Liver (tissue), 9 donors: ENCODE measurements around the gene RSKR. TPM values are rescaled to one million over a fixed set of nuclear protein-coding genes. Genes with fewer than 3 reads are reported as not detected.
A peak's percentile ranks its signal among the peaks of the same experiment; 100 is the strongest.

ENCODE experiments used
- DNase-seq: peaks from one replicate; pipeline ENCODE4 v3.0.0-alpha.2; 2017; ENCODE audit warnings: low spot score
- H3K27ac ChIP-seq, 2 donors: one replicate each; pipeline ENCODE4 v1.7.0; 2013; ENCODE audit warnings: inconsistent platforms in 2 of 2, low read length in 2 of 2, control low read depth in 1 of 2, low read depth in 1 of 2, mild to moderate bottlenecking in 1 of 2
- H3K27me3 ChIP-seq, 4 donors: one replicate each; pipeline versions ENCODE4 v1.6.1 to v1.7.0; 2013; ENCODE audit warnings: low read length in 3 of 4, inconsistent platforms in 1 of 4, mild to moderate bottlenecking in 1 of 4, moderate library complexity in 1 of 4; ENCODE audit not compliant: control insufficient read depth in 4 of 4, insufficient read depth in 4 of 4
- H3K36me3 ChIP-seq, 4 donors: one replicate each; pipeline versions ENCODE4 v1.6.1 to v1.7.0; 2013; ENCODE audit warnings: low read length in 3 of 4, mild to moderate bottlenecking in 3 of 4, low read depth in 1 of 4, moderate library complexity in 1 of 4; ENCODE audit not compliant: control insufficient read depth in 4 of 4, insufficient read depth in 3 of 4
- H3K4me1 ChIP-seq, 4 donors: one replicate each; pipeline versions ENCODE4 v1.6.1 to v1.7.0; 2013; ENCODE audit warnings: low read length in 3 of 4, mild to moderate bottlenecking in 3 of 4, moderate library complexity in 1 of 4; ENCODE audit not compliant: control insufficient read depth in 4 of 4, insufficient read depth in 4 of 4
- H3K4me3 ChIP-seq, 3 donors: one replicate each; pipeline versions ENCODE4 v1.6.1 to v1.7.0; 2013; ENCODE audit warnings: low read length in 3 of 3, control low read depth in 1 of 3, low read depth in 1 of 3, mild to moderate bottlenecking in 1 of 3
- H3K9ac ChIP-seq, 2 donors: one replicate each; pipeline ENCODE4 v1.7.0; 2013; ENCODE audit warnings: low read length in 2 of 2, mild to moderate bottlenecking in 2 of 2, moderate library complexity in 2 of 2, control low read depth in 1 of 2, low read depth in 1 of 2
- H3K9me3 ChIP-seq, 4 donors: one replicate each; pipeline versions ENCODE4 v1.6.1 to v1.7.0; 2013; ENCODE audit warnings: low read length in 3 of 4; ENCODE audit not compliant: control insufficient read depth in 4 of 4
- ATF3 ChIP-seq: IDR thresholded peaks from 2 replicates; pipeline ENCODE4 v1.6.1; 2016; ENCODE audit warnings: antibody characterized with exemption
- CTCF ChIP-seq: fragments of 150-350 bp; IDR thresholded peaks from 2 replicates; pipeline ENCODE4 v1.5.1; 2017; ENCODE audit warnings: improper control_type of control experiment, low read depth, low read length; ENCODE audit not compliant: missing input control
- EGR1 ChIP-seq, 2 donors: IDR thresholded peaks; 2 replicates each; pipeline ENCODE4 v1.6.1; 2016 to 2018; ENCODE audit warnings: antibody characterized with exemption in 2 of 2, low read depth in 2 of 2
- FOXA1 ChIP-seq: IDR thresholded peaks from 2 replicates; pipeline ENCODE4 v1.6.1; 2016; ENCODE audit warnings: antibody characterized with exemption
- FOXA2 ChIP-seq: IDR thresholded peaks from 2 replicates; pipeline ENCODE4 v1.6.1; 2016; ENCODE audit warnings: antibody characterized with exemption
- GABPA ChIP-seq, 2 donors: IDR thresholded peaks in 1 of 2; conservative IDR thresholded peaks in 1 of 2; 2 replicates each; pipeline ENCODE4 v1.6.1; 2016; ENCODE audit warnings: antibody characterized with exemption in 2 of 2, mild to moderate bottlenecking in 1 of 2, moderate library complexity in 1 of 2
- HNF4A ChIP-seq, 2 donors: conservative IDR thresholded peaks; 2 replicates each; pipeline ENCODE4 v1.6.1; 2016; ENCODE audit warnings: antibody characterized with exemption in 2 of 2, mild to moderate bottlenecking in 2 of 2
- HNF4G ChIP-seq: IDR thresholded peaks from 2 replicates; pipeline ENCODE4 v1.6.1; 2016; ENCODE audit warnings: antibody characterized with exemption
- JUND ChIP-seq, 2 donors: IDR thresholded peaks; 2 replicates each; pipeline ENCODE4 v1.6.1; 2016; ENCODE audit warnings: antibody characterized with exemption in 2 of 2
- MAX ChIP-seq: IDR thresholded peaks from 2 replicates; pipeline ENCODE4 v1.6.1; 2016; ENCODE audit warnings: antibody characterized with exemption
- NR2F2 ChIP-seq: IDR thresholded peaks from 2 replicates; pipeline ENCODE4 v1.6.1; 2016; ENCODE audit warnings: antibody characterized with exemption
- RAD21 ChIP-seq, 2 donors: IDR thresholded peaks; 2 replicates each; pipeline ENCODE4 v1.6.1; 2016; ENCODE audit warnings: antibody characterized with exemption in 2 of 2, mild to moderate bottlenecking in 2 of 2
- REST ChIP-seq: IDR thresholded peaks from 2 replicates; pipeline ENCODE4 v1.6.1; 2016; ENCODE audit warnings: antibody characterized with exemption, mild to moderate bottlenecking
- RXRA ChIP-seq, 2 donors: IDR thresholded peaks; 2 replicates each; pipeline ENCODE4 v1.6.1; 2017 to 2018; ENCODE audit warnings: antibody characterized with exemption in 2 of 2, mild to moderate bottlenecking in 1 of 2
- SP1 ChIP-seq: IDR thresholded peaks from 2 replicates; pipeline ENCODE4 v1.6.1; 2018; ENCODE audit warnings: antibody characterized with exemption, mild to moderate bottlenecking
- TAF1 ChIP-seq: conservative IDR thresholded peaks from 2 replicates; pipeline ENCODE4 v1.6.1; 2016; ENCODE audit warnings: antibody characterized with exemption, mild to moderate bottlenecking
- YY1 ChIP-seq: IDR thresholded peaks from 2 replicates; pipeline ENCODE4 v1.6.1; 2016; ENCODE audit warnings: antibody characterized with exemption, mild to moderate bottlenecking
- ZBTB33 ChIP-seq: IDR thresholded peaks from 2 replicates; pipeline ENCODE4 v1.6.1; 2016; ENCODE audit warnings: antibody characterized with exemption
- WGBS: extraction: QIAGEN DNeasy Blood & Tissue Kit; methylation state at CpG from one replicate; pipeline ENCODE4 v1.1.7; 2013; 5-methylcytosine and 5-hydroxymethylcytosine counted together
- polyA plus RNA-seq, 2 donors: library from polyadenylated mRNA; stranded (reverse) in 1 of 2; unstranded in 1 of 2; fragments of 200-250 nt in 1 of 2; fragments of >200 nt in 1 of 2; fragmentation: Nextera tagmentation in 1 of 2; extraction: Ambion mirVana in 1 of 2; gene quantifications; one replicate each; pipeline versions ENCODE4 v1.2.1 to v1.2.3, GENCODE V29; 2013 to 2015
- total RNA-seq, 2 donors: library from RNA; depleted of rRNA; stranded (reverse); fragments of >200 nt; gene quantifications; one replicate each; pipeline ENCODE4 v1.2.3, GENCODE V29; 2014
- donor health status: healthy.
- donor health status: healthy.
- donor health status: healthy.
- donor health status: healthy.
- donor health status: healthy.

RSKR gene
- total and polyA plus RNA-seq, 4 donors, result 0.63 to 14.5 (median 1.2) TPM

GRCh38 chr17:28597606-28598383 is 16.2 kb downstream of the RSKR start (continued):
- TF ChIP-seq HNF4G, result peak; percentile 42
- peak; percentile 41 to 79 for TF ChIP-seq JUND (IDR thresholded peaks at IDR 0.05)
- no peak for TF ChIP-seq FOXA2

GRCh38 chr17:28592260-28592659 is 21.7 kb downstream of the RSKR start:
- Histone ChIP-seq H3K27me3 (no peaks in the 10 kb centered on the region), H3K9me3 (no peaks in the 10 kb centered on the region), H3K9ac (no peak overlapping the region), H3K27ac (no peak overlapping the region), H3K4me3 (no peak overlapping the region), H3K4me1 (peaks cover under 1 to 2% (median 1%) of the 10 kb centered on the region in 4 donors), H3K36me3 (peaks cover 0 to 20% (median 10%) of the 10 kb centered on the region in 4 donors)
- no peak for TF ChIP-seq CTCF
- no peak for TF ChIP-seq JUND (IDR thresholded peaks at IDR 0.05)
- TF ChIP-seq HNF4G, result no peak
- no peak for TF ChIP-seq HNF4A (conservative IDR thresholded peaks at IDR 0.05)
- TF ChIP-seq FOXA2, result no peak
- no peak for TF ChIP-seq EGR1 (IDR thresholded peaks at IDR 0.05; ENCODE audit: low read depth in 2 of 2)
- WGBS, result 94% methylated on average over 4 of the region's 4 CpGs
- DNase-seq, result no peak

GRCh38 chr17:28585851-28586250 is 28.1 kb downstream of the RSKR start:
- Histone ChIP-seq H3K4me1 (no peaks in the 10 kb centered on the region), H3K36me3 (peaks cover 8 to 38% (median 30%) of the 10 kb centered on the region in 4 donors), H3K27me3 (no peaks in the 10 kb centered on the region), H3K27ac (no peak overlapping the region), H3K9ac (no peak overlapping the region), H3K4me3 (no peak overlapping the region), H3K9me3 (no peaks in the 10 kb centered on the region)
- TF ChIP-seq NR2F2 (no peak), CTCF (no peak), RXRA (IDR thresholded peaks at IDR 0.05) (no peak), REST (no peak), YY1 (no peak), RAD21 (IDR thresholded peaks at IDR 0.05) (no peak), EGR1 (IDR thresholded peaks at IDR 0.05; ENCODE audit: low read depth in 2 of 2) (no peak), JUND (IDR thresholded peaks at IDR 0.05) (no peak), ZBTB33 (no peak), MAX (no peak), HNF4G (no peak), GABPA (IDR thresholded peaks at IDR 0.05 in 1 of 2, conservative IDR thresholded peaks at IDR 0.05 in 1 of 2) (no peak), FOXA1 (no peak), HNF4A (conservative IDR thresholded peaks at IDR 0.05) (no peak), ATF3 (no peak), TAF1 (no peak), SP1 (no peak), FOXA2 (no peak)
- no peak for DNase-seq
- 98% methylated on average over 3 of the region's 3 CpGs for WGBS
